ENCODE measurements around the gene MPEG1.

The MPEG1 gene

GRCh38 chr11:59174664-59175033, 38.1 kb downstream of the MPEG1 start:
- TF ChIP-seq NFIC (IDR thresholded peaks at IDR 0.05) (no peak), CEBPB (IDR thresholded peaks at IDR 0.05) (no peak), EGR1 (IDR thresholded peaks at IDR 0.05) (no peak), FOXM1 (IDR thresholded peaks at IDR 0.05; ENCODE audit: borderline replicate concordance, low read depth) (no peak), CREB1 (IDR thresholded peaks at IDR 0.05; ENCODE audit: low read depth) (no peak), MAX (IDR thresholded peaks at IDR 0.05) (no peak), EP300 (IDR thresholded peaks at IDR 0.05; ENCODE audit: borderline replicate concordance) (no peak), ZBTB7A (IDR thresholded peaks at IDR 0.05; ENCODE audit: low read depth) (no peak), RAD21 (IDR thresholded peaks at IDR 0.05; ENCODE audit: low read depth) (no peak), TAF1 (IDR thresholded peaks at IDR 0.05; ENCODE audit: low read depth) (no peak), REST (IDR thresholded peaks at IDR 0.05; ENCODE audit: low read depth) (no peak), YY1 (IDR thresholded peaks at IDR 0.05; ENCODE audit: low read depth) (no peak), USF1 (IDR thresholded peaks at IDR 0.05) (no peak), TCF12 (IDR thresholded peaks at IDR 0.05; ENCODE audit: low read depth) (no peak), TEAD4 (IDR thresholded peaks at IDR 0.05) (no peak)

GRCh38 chr11:59173964-59174663, 38.6 kb downstream of the MPEG1 start:
- no peak for TF ChIP-seq TCF12 (IDR thresholded peaks at IDR 0.05; ENCODE audit: low read depth)
- TF ChIP-seq CEBPB (IDR thresholded peaks at IDR 0.05), result peak; percentile 76

- no peak for TF ChIP-seq NFIC (IDR thresholded peaks at IDR 0.05)
- TF ChIP-seq TCF12 (IDR thresholded peaks at IDR 0.05; ENCODE audit: low read depth), result no peak
- no peak for TF ChIP-seq EGR1 (IDR thresholded peaks at IDR 0.05)
- no peak for TF ChIP-seq ZBTB7A (IDR thresholded peaks at IDR 0.05; ENCODE audit: low read depth)
- no peak for TF ChIP-seq RAD21 (IDR thresholded peaks at IDR 0.05; ENCODE audit: low read depth)
- TF ChIP-seq CREB1 (IDR thresholded peaks at IDR 0.05; ENCODE audit: low read depth), result no peak
- no peak for TF ChIP-seq USF1 (IDR thresholded peaks at IDR 0.05)
- no peak for TF ChIP-seq TEAD4 (IDR thresholded peaks at IDR 0.05)
- no peak for TF ChIP-seq FOXM1 (IDR thresholded peaks at IDR 0.05; ENCODE audit: borderline replicate concordance, low read depth)
- no peak for TF ChIP-seq CEBPB (IDR thresholded peaks at IDR 0.05)
- no peak for TF ChIP-seq YY1 (IDR thresholded peaks at IDR 0.05; ENCODE audit: low read depth)
- no peak for TF ChIP-seq EP300 (IDR thresholded peaks at IDR 0.05; ENCODE audit: borderline replicate concordance)
- no peak for TF ChIP-seq TAF1 (IDR thresholded peaks at IDR 0.05; ENCODE audit: low read depth)
- no peak for TF ChIP-seq MAX (IDR thresholded peaks at IDR 0.05)
- no peak for TF ChIP-seq REST (IDR thresholded peaks at IDR 0.05; ENCODE audit: low read depth)
These were observed 39.4 kb downstream of the MPEG1 start for GRCh38 chr11:59173080-59173963.

GRCh38 chr11:59172345-59173079, 40.2 kb downstream of the MPEG1 start:
- no peak for TF ChIP-seq RAD21 (IDR thresholded peaks at IDR 0.05; ENCODE audit: low read depth)
- no peak for TF ChIP-seq FOXM1 (IDR thresholded peaks at IDR 0.05; ENCODE audit: borderline replicate concordance, low read depth)
- no peak for TF ChIP-seq ZBTB7A (IDR thresholded peaks at IDR 0.05; ENCODE audit: low read depth)
- no peak for TF ChIP-seq USF1 (IDR thresholded peaks at IDR 0.05)
- no peak for TF ChIP-seq TEAD4 (IDR thresholded peaks at IDR 0.05)
- TF ChIP-seq YY1 (IDR thresholded peaks at IDR 0.05; ENCODE audit: low read depth), result no peak
- no peak for TF ChIP-seq CEBPB (IDR thresholded peaks at IDR 0.05)
- no peak for TF ChIP-seq CREB1 (IDR thresholded peaks at IDR 0.05; ENCODE audit: low read depth)
- no peak for TF ChIP-seq MAX (IDR thresholded peaks at IDR 0.05)
- TF ChIP-seq TAF1 (IDR thresholded peaks at IDR 0.05; ENCODE audit: low read depth), result no peak
- TF ChIP-seq NFIC (IDR thresholded peaks at IDR 0.05), result no peak

Measured in Ishikawa (cell line).